ENCODE results near the gene LTBP2. TPM values are rescaled to one million over a fixed set of nuclear protein-coding genes. Genes with fewer than 3 reads are reported as not detected.
A peak's percentile ranks its signal among the peaks of the same experiment; 100 is the strongest.

LTBP2 gene
- polyA plus RNA-seq, 1 experiment = 41.1 TPM

DNA sequence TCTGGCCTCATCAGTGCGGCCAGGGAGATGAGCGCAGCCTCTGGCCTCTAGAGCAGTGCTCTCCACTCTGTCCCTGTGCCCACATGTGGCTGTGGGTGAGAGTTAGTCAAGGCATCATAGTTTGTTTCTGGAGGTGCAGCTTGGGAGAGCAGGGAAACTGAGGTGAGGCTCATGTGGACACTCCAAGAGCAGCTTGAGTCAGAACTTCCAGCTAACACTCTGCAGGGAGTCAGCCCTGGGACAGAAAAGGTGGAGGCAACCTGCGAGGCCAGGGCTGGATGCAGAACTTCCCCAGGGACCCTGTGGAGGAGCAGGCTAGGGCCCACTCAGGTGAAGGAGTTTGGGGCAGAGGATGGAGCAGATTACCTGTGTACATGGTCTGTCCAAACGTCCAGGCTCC is 107.6 kb downstream of the LTBP2 start:
- Histone ChIP-seq H3K36me3 (ENCODE audit: control insufficient read depth, insufficient read depth, low read length) (peaks cover 6% of the 10 kb centered on the region), H3K27me3 (ENCODE audit: control insufficient read depth, insufficient read depth, low read length) (no peaks in the 10 kb centered on the region), H3K4me3 (ENCODE audit: low read depth, low read length) (no peak overlapping the region)
- TF ChIP-seq, protein P1, sequence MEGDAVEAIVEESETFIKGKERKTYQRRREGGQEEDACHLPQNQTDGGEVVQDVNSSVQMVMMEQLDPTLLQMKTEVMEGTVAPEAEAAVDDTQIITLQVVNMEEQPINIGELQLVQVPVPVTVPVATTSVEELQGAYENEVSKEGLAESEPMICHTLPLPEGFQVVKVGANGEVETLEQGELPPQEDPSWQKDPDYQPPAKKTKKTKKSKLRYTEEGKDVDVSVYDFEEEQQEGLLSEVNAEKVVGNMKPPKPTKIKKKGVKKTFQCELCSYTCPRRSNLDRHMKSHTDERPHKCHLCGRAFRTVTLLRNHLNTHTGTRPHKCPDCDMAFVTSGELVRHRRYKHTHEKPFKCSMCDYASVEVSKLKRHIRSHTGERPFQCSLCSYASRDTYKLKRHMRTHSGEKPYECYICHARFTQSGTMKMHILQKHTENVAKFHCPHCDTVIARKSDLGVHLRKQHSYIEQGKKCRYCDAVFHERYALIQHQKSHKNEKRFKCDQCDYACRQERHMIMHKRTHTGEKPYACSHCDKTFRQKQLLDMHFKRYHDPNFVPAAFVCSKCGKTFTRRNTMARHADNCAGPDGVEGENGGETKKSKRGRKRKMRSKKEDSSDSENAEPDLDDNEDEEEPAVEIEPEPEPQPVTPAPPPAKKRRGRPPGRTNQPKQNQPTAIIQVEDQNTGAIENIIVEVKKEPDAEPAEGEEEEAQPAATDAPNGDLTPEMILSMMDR (IDR thresholded peaks at IDR 0.05; ENCODE audit: insufficient read depth, low read depth, low read length) = no peak
- POLR2A ChIA-PET = no interaction called here
- no peak for DNase-seq (ENCODE audit: low read depth)
- CTCF ChIA-PET = interaction anchor here (1.4 to 7.4 kb wide), 2 partner anchors 67 to 107 kb away, joined by 3 to 66 read pairs; partner anchors contain the start of gene LTBP2

DNA sequence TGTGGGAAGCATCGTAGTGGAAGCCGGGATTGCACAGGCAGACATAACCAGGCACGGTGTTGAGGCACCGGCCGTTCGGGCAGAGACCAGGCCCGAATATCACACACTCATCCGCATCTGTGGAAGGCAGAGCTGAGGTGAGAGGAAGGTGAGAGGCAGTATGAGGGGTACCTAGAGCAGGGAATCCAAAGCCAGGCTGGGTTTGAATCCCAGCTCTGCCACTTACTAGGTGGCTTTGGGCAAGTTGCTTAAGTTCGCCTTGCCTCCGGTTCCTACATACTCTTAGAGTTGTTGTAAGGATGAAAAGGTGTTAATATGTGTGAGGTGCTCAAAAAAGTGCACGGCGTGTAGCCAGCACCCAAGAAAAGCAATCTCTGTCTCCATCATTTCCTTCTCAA is 108.1 kb downstream of the LTBP2 start:
- CTCF ChIA-PET = interaction anchor here (0.8 to 7.4 kb wide), 3 partner anchors 10 to 107 kb away, joined by 3 to 66 read pairs (median 3); partner anchors contain the start of genes ISCA2 and LTBP2
- Histone ChIP-seq H3K27me3 (ENCODE audit: control insufficient read depth, insufficient read depth, low read length) (no peaks in the 10 kb centered on the region), H3K36me3 (ENCODE audit: control insufficient read depth, insufficient read depth, low read length) (peaks cover 6% of the 10 kb centered on the region), H3K4me3 (ENCODE audit: low read depth, low read length) (no peak overlapping the region)
- POLR2A ChIA-PET = no interaction called here
- TF ChIP-seq, protein P1 (IDR thresholded peaks at IDR 0.05; ENCODE audit: insufficient read depth, low read depth, low read length) = no peak
- no peak for DNase-seq (ENCODE audit: low read depth)

- DNase-seq (ENCODE audit: low read depth) = no peak
- ChIA-PET POLR2A (no interaction called here), CTCF (interaction anchor here (0.8 to 7.4 kb wide), 7 partner anchors 8 to 402 kb away, joined by 3 to 66 read pairs (median 5); partner anchors contain the start of genes ISCA2 and LTBP2)
- Histone ChIP-seq H3K27me3 (ENCODE audit: control insufficient read depth, insufficient read depth, low read length) (no peaks in the 10 kb centered on the region), H3K4me3 (ENCODE audit: low read depth, low read length) (no peak overlapping the region), H3K36me3 (ENCODE audit: control insufficient read depth, insufficient read depth, low read length) (peaks cover 4% of the 10 kb centered on the region)
- TF ChIP-seq, protein P1 (IDR thresholded peaks at IDR 0.05; ENCODE audit: insufficient read depth, low read depth, low read length) = no peak
Measured at GRCh38 chr14:74503291-74503937, 108.6 kb downstream of the LTBP2 start.

- DNase-seq (ENCODE audit: low read depth) = no peak
- no peak overlapping the region for H3K4me3 ChIP-seq (ENCODE audit: low read depth, low read length)
- TF ChIP-seq, protein P1 (IDR thresholded peaks at IDR 0.05; ENCODE audit: insufficient read depth, low read depth, low read length) = peak; percentile 68
- no peaks in the 10 kb centered on the region for H3K27me3 ChIP-seq (ENCODE audit: control insufficient read depth, insufficient read depth, low read length)
- CTCF ChIA-PET = interaction anchor here (0.6 to 7.4 kb wide), 15 partner anchors 9 to 403 kb away, joined by 3 to 66 read pairs (median 4); partner anchors contain the start of genes ISCA2, LTBP2 and NPC2
- no peaks in the 10 kb centered on the region; the same call in none of the 2 replicates for H3K36me3 ChIP-seq (ENCODE audit: control insufficient read depth, insufficient read depth, low read length)
- POLR2A ChIA-PET = no interaction called here
Measured at GRCh38 chr14:74502236-74503019, 109.6 kb downstream of the LTBP2 start.

- no peak for DNase-seq (ENCODE audit: low read depth)
- POLR2A ChIA-PET = no interaction called here
- no peaks in the 10 kb centered on the region; the same call in none of the 2 replicates for H3K36me3 ChIP-seq (ENCODE audit: control insufficient read depth, insufficient read depth, low read length)
Measured at GRCh38 chr14:74501691-74502090, 110.3 kb downstream of the LTBP2 start.

More at GRCh38 chr14:74501691-74502090, 110.3 kb downstream of the LTBP2 start:
- no peak overlapping the region for H3K4me3 ChIP-seq (ENCODE audit: low read depth, low read length)
- no peaks in the 10 kb centered on the region for H3K27me3 ChIP-seq (ENCODE audit: control insufficient read depth, insufficient read depth, low read length)
- TF ChIP-seq, protein P1 (IDR thresholded peaks at IDR 0.05; ENCODE audit: insufficient read depth, low read depth, low read length) = no peak
- CTCF ChIA-PET = interaction anchor here (0.6 to 7.4 kb wide), 19 partner anchors 9 to 404 kb away, joined by 3 to 66 read pairs (median 4); partner anchors contain the start of genes ISCA2, LTBP2 and NPC2
